Esophagus (tissue), 2 donors: ENCODE data around the gene IAH1. TPM values are rescaled to one million over a fixed set of nuclear protein-coding genes. Genes with fewer than 3 reads are reported as not detected.
A peak's percentile ranks its signal among the peaks of the same experiment; 100 is the strongest.

Experiments used
- H3K27ac ChIP-seq, 2 donors: one replicate each; pipeline ENCODE4 v1.5.1; 2013; ENCODE audit warnings: low read depth in 2 of 2, mild to moderate bottlenecking in 2 of 2, inconsistent platforms in 1 of 2, low read length in 1 of 2, moderate library complexity in 1 of 2
- H3K27me3 ChIP-seq, 2 donors: one replicate each; pipeline ENCODE4 v1.6.1; 2013; ENCODE audit warnings: low read length in 2 of 2, control low read depth in 1 of 2, mild to moderate bottlenecking in 1 of 2; ENCODE audit not compliant: insufficient read depth in 2 of 2, control insufficient read depth in 1 of 2
- H3K36me3 ChIP-seq, 2 donors: one replicate each; pipeline ENCODE4 v1.6.1; 2013; ENCODE audit warnings: low read length in 1 of 2; ENCODE audit not compliant: control insufficient read depth in 2 of 2, insufficient read depth in 2 of 2
- H3K4me1 ChIP-seq, 2 donors: one replicate each; pipeline ENCODE4 v1.6.1; 2013; ENCODE audit warnings: low read length in 1 of 2; ENCODE audit not compliant: control insufficient read depth in 2 of 2, insufficient read depth in 2 of 2
- H3K4me3 ChIP-seq, 2 donors: one replicate each; pipeline ENCODE4 v1.5.1; 2013; ENCODE audit warnings: low read length in 2 of 2, mild to moderate bottlenecking in 2 of 2, low read depth in 1 of 2, moderate library complexity in 1 of 2
- H3K9me3 ChIP-seq, 2 donors: one replicate each; pipeline ENCODE4 v1.6.1; 2013; ENCODE audit warnings: mild to moderate bottlenecking in 2 of 2, low read depth in 1 of 2, low read length in 1 of 2, moderate library complexity in 1 of 2; ENCODE audit not compliant: control insufficient read depth in 2 of 2, insufficient read depth in 1 of 2
- WGBS, 2 donors: extraction: QIAGEN DNeasy Blood & Tissue Kit; methylation state at CpG; one replicate each; pipeline ENCODE4 v1.1.7; 2013; 5-methylcytosine and 5-hydroxymethylcytosine counted together
- polyA plus RNA-seq, 2 donors: library from polyadenylated mRNA; stranded (reverse); fragments of 200-250 nt; gene quantifications; one replicate each; pipeline ENCODE4 v1.2.3, GENCODE V29; 2013
- donor health status: healthy with polysubstance abuse.
- donor health status: Bipolar disorder and iron deficiency.

The IAH1 gene
- polyA plus RNA-seq, 2 donors = 36.2 to 42.2 TPM

- peaks cover 3 to 11% of the 10 kb centered on the region in 2 donors for H3K36me3 ChIP-seq
- no peak overlapping the region for H3K27ac ChIP-seq
- peaks cover 0 to 2% of the 10 kb centered on the region in 2 donors for H3K4me1 ChIP-seq
- no peak overlapping the region for H3K4me3 ChIP-seq
- no peaks in the 10 kb centered on the region for H3K9me3 ChIP-seq
- H3K27me3 ChIP-seq = no peaks in the 10 kb centered on the region
- 65 to 66% methylated on average over 10 of the region's 10 CpGs for WGBS, 2 donors
Measured at GRCh38 chr2:9467687-9468086, 6.7 kb upstream of the IAH1 start.

GRCh38 chr2:9471206-9471605 is 3.1 kb upstream of the IAH1 start:
- 84 to 90% methylated on average over 5 of the region's 5 CpGs for WGBS, 2 donors
- Histone ChIP-seq H3K36me3 (peaks cover 3 to 6% of the 10 kb centered on the region in 2 donors), H3K27ac (no peak overlapping the region), H3K9me3 (no peaks in the 10 kb centered on the region), H3K27me3 (no peaks in the 10 kb centered on the region), H3K4me3 (no peak overlapping the region), H3K4me1 (peaks cover 0 to 11% of the 10 kb centered on the region in 2 donors)

- peaks cover 0 to 11% of the 10 kb centered on the region in 2 donors for H3K4me1 ChIP-seq
- peaks cover 3 to 4% of the 10 kb centered on the region in 2 donors for H3K36me3 ChIP-seq
- 93 to 95% methylated on average over 9 of the region's 9 CpGs for WGBS, 2 donors
- H3K4me3 ChIP-seq = no peak overlapping the region
- H3K9me3 ChIP-seq = no peaks in the 10 kb centered on the region
- no peak overlapping the region for H3K27ac ChIP-seq
- no peaks in the 10 kb centered on the region for H3K27me3 ChIP-seq
Measured at GRCh38 chr2:9472511-9472910, 1.8 kb upstream of the IAH1 start.

- H3K4me3 ChIP-seq = peak overlapping the region; percentile 68 to 78
- no peaks in the 10 kb centered on the region for H3K9me3 ChIP-seq
- H3K27ac ChIP-seq = peak overlapping the region; percentile 87 to 91
- WGBS, 2 donors = 31 to 33% methylated on average over 24 of the region's 24 CpGs
- H3K4me1 ChIP-seq = peaks cover 0 to 9% of the 10 kb centered on the region in 2 donors
- H3K36me3 ChIP-seq = peaks cover 3 to 4% of the 10 kb centered on the region in 2 donors
- no peaks in the 10 kb centered on the region for H3K27me3 ChIP-seq
Measured at GRCh38 chr2:9473308-9473984, 905 bp upstream of the IAH1 start.

- Histone ChIP-seq H3K27ac (peak overlapping the region; percentile 87 to 91), H3K4me1 (peaks cover 0 to 9% of the 10 kb centered on the region in 2 donors), H3K36me3 (peaks cover 3 to 4% of the 10 kb centered on the region in 2 donors), H3K4me3 (peak overlapping the region; percentile 68 to 78), H3K27me3 (no peaks in the 10 kb centered on the region), H3K9me3 (no peaks in the 10 kb centered on the region)
- WGBS, 2 donors = 5% methylated on average over 29 to 39 of the region's 39 CpGs
Measured at GRCh38 chr2:9473985-9474360, 378 bp upstream of the IAH1 start.

GRCh38 chr2:9477914-9478313 is 3.6 kb downstream of the IAH1 start:
- WGBS, 2 donors = 75 to 87% methylated on average over 7 of the region's 7 CpGs
- Histone ChIP-seq H3K27ac (no peak overlapping the region), H3K9me3 (no peaks in the 10 kb centered on the region), H3K27me3 (no peaks in the 10 kb centered on the region), H3K4me3 (no peak overlapping the region), H3K36me3 (peaks cover 4 to 10% of the 10 kb centered on the region in 2 donors), H3K4me1 (peaks cover 0 to 9% of the 10 kb centered on the region in 2 donors)

GRCh38 chr2:9478526-9478925 is 4.2 kb downstream of the IAH1 start:
- 74 to 86% methylated on average over 3 of the region's 3 CpGs for whole genome bisulfite sequencing, 2 donors
- H3K27me3 ChIP-seq = no peaks in the 10 kb centered on the region
- H3K4me1 ChIP-seq = peaks cover 0 to 6% of the 10 kb centered on the region in 2 donors
- H3K4me3 ChIP-seq = no peak overlapping the region
- H3K27ac ChIP-seq = no peak overlapping the region
- H3K36me3 ChIP-seq = peaks cover 8 to 12% of the 10 kb centered on the region in 2 donors
- H3K9me3 ChIP-seq = no peaks in the 10 kb centered on the region

GRCh38 chr2:9480157-9480556 is 5.8 kb downstream of the IAH1 start:
- no peak overlapping the region for H3K4me3 ChIP-seq
- H3K4me1 ChIP-seq = no peaks in the 10 kb centered on the region
- H3K27ac ChIP-seq = no peak overlapping the region
- 95 to 97% methylated on average over 4 of the region's 4 CpGs for WGBS, 2 donors
- H3K36me3 ChIP-seq = peaks cover 22 to 23% of the 10 kb centered on the region in 2 donors
- H3K27me3 ChIP-seq = no peaks in the 10 kb centered on the region
- H3K9me3 ChIP-seq = no peaks in the 10 kb centered on the region

GRCh38 chr2:9483107-9483506 is 8.8 kb downstream of the IAH1 start:
- Histone ChIP-seq H3K9me3 (no peaks in the 10 kb centered on the region), H3K27me3 (no peaks in the 10 kb centered on the region), H3K27ac (no peak overlapping the region), H3K4me3 (no peak overlapping the region), H3K4me1 (no peaks in the 10 kb centered on the region), H3K36me3 (peaks cover 28% of the 10 kb centered on the region in 2 donors)

GRCh38 chr2:9484533-9484932 is 10.2 kb downstream of the IAH1 start:
- Histone ChIP-seq H3K36me3 (peaks cover 28% of the 10 kb centered on the region in 2 donors), H3K9me3 (no peaks in the 10 kb centered on the region), H3K27ac (no peak overlapping the region), H3K4me1 (no peaks in the 10 kb centered on the region), H3K27me3 (no peaks in the 10 kb centered on the region), H3K4me3 (no peak overlapping the region)
- 82 to 86% methylated on average over 5 of the region's 5 CpGs for WGBS, 2 donors
